Suprapubic skin (tissue), 3 donors: ENCODE results near the gene SLC25A39.
"Not testable (repeated sequence)": the region's sequence is repeated elsewhere in the genome, so short reads cannot be mapped to it uniquely, and the experiment has no call there.

ENCODE experiments used
- CTCF ChIP-seq, 2 donors: fragments of 200-600 bp in 1 of 2; fragments of 450-650 bp in 1 of 2; sonication (generic) in 1 of 2; IDR thresholded peaks; one replicate each; pipeline ENCODE4 v1.5.1; 2016 to 2019; ENCODE audit warnings: antibody characterized with exemption in 2 of 2, mild to moderate bottlenecking in 1 of 2, moderate library complexity in 1 of 2
- POLR2A ChIP-seq, 2 donors: fragments of 450-650 bp; IDR thresholded peaks; one replicate each; pipeline ENCODE4 v1.6.1; 2017; ENCODE audit warnings: antibody characterized with exemption in 2 of 2, mild to moderate bottlenecking in 2 of 2, moderate library complexity in 2 of 2

- not testable (repeated sequence) for TF ChIP-seq POLR2A, CTCF (IDR thresholded peaks at IDR 0.05)
Observed at GRCh38 chr17:44365051-44365450, 40.4 kb upstream of the SLC25A39 start.
